Right lobe of liver (tissue), 6 donors: Measurements from ENCODE around the gene DCANP1. TPM values are rescaled to one million over a fixed set of nuclear protein-coding genes. Genes with fewer than 3 reads are reported as not detected.
A peak's percentile ranks its signal among the peaks of the same experiment; 100 is the strongest.

ENCODE experiments used
- ATAC-seq, 4 donors: fragments of 200-7000 bp; cut with Tn5 transposase; one replicate each; pipeline ENCODE4 v1.9.1; 2020; ENCODE audit warnings: mild to moderate bottlenecking in 4 of 4, moderate library complexity in 4 of 4
- DNase-seq, 3 donors: peaks; one replicate each; pipeline ENCODE4 v3.0.0-alpha.2; 2020
- H3K27ac ChIP-seq, 3 donors: fragments of 200-600 bp; one replicate each; pipeline ENCODE4 v1.8.0; 2022
- H3K27me3 ChIP-seq, 2 donors: fragments of 200-600 bp; one replicate each; pipeline ENCODE4 v1.8.0; 2022
- H3K36me3 ChIP-seq, 4 donors: fragments of 200-600 bp; sonication (generic) in 1 of 4; one replicate each; pipeline versions ENCODE4 v1.5.1 to v1.8.0; 2017 to 2022; ENCODE audit warnings: control low read depth in 1 of 4
- H3K4me1 ChIP-seq, 4 donors: fragments of 200-600 bp; sonication (generic) in 1 of 4; one replicate each; pipeline versions ENCODE4 v1.5.1 to v1.8.0; 2017 to 2022; ENCODE audit warnings: control low read depth in 1 of 4
- H3K4me3 ChIP-seq, 3 donors: fragments of 200-600 bp; one replicate each; pipeline ENCODE4 v1.8.0; 2022
- H3K9me3 ChIP-seq, 4 donors: fragments of 200-600 bp; sonication (generic) in 1 of 4; one replicate each; pipeline versions ENCODE4 v1.5.1 to v1.8.0; 2017 to 2022; ENCODE audit warnings: control low read depth in 1 of 4
- POLR2A ChIP-seq: fragments of 450-650 bp; IDR thresholded peaks from one replicate; pipeline ENCODE4 v1.6.1; 2017; ENCODE audit warnings: antibody characterized with exemption, mild to moderate bottlenecking
- WGBS: methylation state at CpG from one replicate; pipeline ENCODE4 v1.1.6; 2018; ENCODE audit warnings: low coverage, low lambda C conversion rate; ENCODE audit not compliant: insufficient coverage; ENCODE audit errors: missing lambda C conversion rate; 5-methylcytosine and 5-hydroxymethylcytosine counted together
- intact Hi-C, 2 donors: fragments of 100-400 bp; cut with DNase I; formaldehyde crosslinking; loops; one replicate each; pipeline versions ENCODE4 v1.11.2 to v1.14.1; 2022
- total RNA-seq, 6 experiments: library from RNA; depleted of rRNA in 2 of 6; stranded (reverse); fragments of >200 nt in 2 of 6; fragmentation: NEBNext Ultra II Directional in 3 of 6; extraction: Animal tissue kit (Norgen Biotek cat#: 25700) in 3 of 6; gene quantifications; one replicate each; pipeline versions ENCODE4 v1.1.0 to v1.2.4, GENCODE V29; 2016 to 2023
- TF ChIP-seq, protein P1 (sequence below), 4 donors: fragments of 200-600 bp in 3 of 4; fragments of 450-650 bp in 1 of 4; IDR thresholded peaks; one replicate each; pipeline versions ENCODE4 v1.5.1 to v1.8.0; 2016 to 2022; ENCODE audit warnings: antibody characterized with exemption in 4 of 4, mild to moderate bottlenecking in 2 of 4
- donor health status: DM: no; HTN: yes; CAD: no.
- donor health status: DM: no; HTN: no; CAD: no.
- donor health status: DM: no; HTN: no; CAD: no.
- donor health status: DM: no; HTN: yes; CAD: no.
- donor health status: DM: no; HTN: yes; CAD: no.

The DCANP1 gene
- total RNA-seq, 6 experiments from 2014 or later: not detected

DNA sequence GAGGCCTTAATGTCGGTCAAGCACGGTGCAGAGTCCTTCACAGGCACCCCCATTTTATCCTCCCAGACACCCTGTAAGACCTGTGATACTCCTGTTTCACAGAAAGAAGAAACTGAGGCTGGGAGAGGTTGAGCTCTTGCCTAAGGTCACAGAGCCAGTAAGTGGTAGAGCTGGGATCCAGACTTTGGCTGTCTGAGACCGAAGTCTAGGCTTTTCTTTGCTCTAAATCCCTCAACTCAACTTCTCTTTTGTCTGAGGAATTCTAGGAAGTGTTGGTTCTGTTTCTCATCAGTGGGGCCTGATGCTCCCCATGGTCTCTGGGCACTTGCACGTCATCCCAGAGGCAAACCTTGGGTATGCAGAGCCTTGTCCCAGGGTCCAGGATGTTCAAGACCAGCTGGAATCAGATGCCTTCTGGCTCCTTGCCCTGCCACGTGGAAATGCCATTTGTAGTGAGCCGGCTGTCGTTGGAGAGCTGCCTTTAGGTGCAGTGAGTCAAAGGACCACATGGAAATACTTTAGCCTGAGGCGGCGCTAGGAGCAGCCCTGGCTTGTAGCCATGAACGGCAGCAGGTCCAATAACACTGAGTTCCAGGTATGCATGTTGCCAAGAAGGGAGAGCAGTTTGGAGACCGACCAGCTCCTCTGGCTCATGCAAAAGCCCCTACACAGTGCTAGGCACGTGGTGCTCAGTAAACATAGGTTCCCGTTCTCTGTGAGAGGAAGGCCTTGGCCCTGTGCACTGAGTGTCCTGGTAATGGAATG is 9.2 kb downstream of the DCANP1 start:
- DNase-seq: peak in 1 of 3 donors; percentile 45
- Histone ChIP-seq H3K4me3 (no peak overlapping the region), H3K27me3 (no peaks in the 10 kb centered on the region), H3K27ac (no peak overlapping the region), H3K36me3 (no peaks in the 10 kb centered on the region), H3K4me1 (no peaks in the 10 kb centered on the region), H3K9me3 (no peaks in the 10 kb centered on the region)
- WGBS: 42% methylated on average over 6 of the region's 13 CpGs
- peak in 2 of 4 donors; percentile 20 to 37 for ATAC-seq
- intact Hi-C loops: no loop called here
- TF ChIP-seq, protein P1, sequence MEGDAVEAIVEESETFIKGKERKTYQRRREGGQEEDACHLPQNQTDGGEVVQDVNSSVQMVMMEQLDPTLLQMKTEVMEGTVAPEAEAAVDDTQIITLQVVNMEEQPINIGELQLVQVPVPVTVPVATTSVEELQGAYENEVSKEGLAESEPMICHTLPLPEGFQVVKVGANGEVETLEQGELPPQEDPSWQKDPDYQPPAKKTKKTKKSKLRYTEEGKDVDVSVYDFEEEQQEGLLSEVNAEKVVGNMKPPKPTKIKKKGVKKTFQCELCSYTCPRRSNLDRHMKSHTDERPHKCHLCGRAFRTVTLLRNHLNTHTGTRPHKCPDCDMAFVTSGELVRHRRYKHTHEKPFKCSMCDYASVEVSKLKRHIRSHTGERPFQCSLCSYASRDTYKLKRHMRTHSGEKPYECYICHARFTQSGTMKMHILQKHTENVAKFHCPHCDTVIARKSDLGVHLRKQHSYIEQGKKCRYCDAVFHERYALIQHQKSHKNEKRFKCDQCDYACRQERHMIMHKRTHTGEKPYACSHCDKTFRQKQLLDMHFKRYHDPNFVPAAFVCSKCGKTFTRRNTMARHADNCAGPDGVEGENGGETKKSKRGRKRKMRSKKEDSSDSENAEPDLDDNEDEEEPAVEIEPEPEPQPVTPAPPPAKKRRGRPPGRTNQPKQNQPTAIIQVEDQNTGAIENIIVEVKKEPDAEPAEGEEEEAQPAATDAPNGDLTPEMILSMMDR (IDR thresholded peaks at IDR 0.05): no peak
- no peak for TF ChIP-seq POLR2A

DNA sequence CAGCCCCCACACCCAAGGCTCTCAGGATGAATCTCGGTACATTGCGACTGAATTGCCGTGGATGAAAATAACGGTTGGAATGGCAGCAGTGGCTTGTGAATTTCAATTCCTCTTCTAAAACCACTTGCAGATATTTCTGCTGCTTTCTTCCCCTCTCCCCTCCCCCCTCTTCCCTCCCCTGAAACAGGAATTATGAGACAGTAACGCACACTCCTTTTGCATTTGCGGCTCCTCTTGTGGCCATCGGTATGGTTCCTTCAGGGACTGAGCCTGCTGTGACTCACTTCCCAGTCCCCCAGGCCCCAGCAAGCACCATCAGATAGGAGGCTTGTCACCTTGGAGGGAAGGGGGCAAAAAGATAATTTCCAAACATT is 9.7 kb downstream of the DCANP1 start:
- intact Hi-C loops: no loop called here
- H3K4me1 ChIP-seq: no peaks in the 10 kb centered on the region
- 44% methylated on average over 5 of the region's 7 CpGs for WGBS
- H3K27me3 ChIP-seq: no peaks in the 10 kb centered on the region
- ATAC-seq: peak; percentile 14 to 66 (median 47)
- no peak overlapping the region for H3K27ac ChIP-seq
- peak in 1 of 3 donors; percentile 39 for DNase-seq
- no peaks in the 10 kb centered on the region for H3K9me3 ChIP-seq
- H3K4me3 ChIP-seq: no peak overlapping the region
- no peak for TF ChIP-seq POLR2A
- TF ChIP-seq, protein P1 (IDR thresholded peaks at IDR 0.05): no peak
- H3K36me3 ChIP-seq: no peaks in the 10 kb centered on the region

DNA sequence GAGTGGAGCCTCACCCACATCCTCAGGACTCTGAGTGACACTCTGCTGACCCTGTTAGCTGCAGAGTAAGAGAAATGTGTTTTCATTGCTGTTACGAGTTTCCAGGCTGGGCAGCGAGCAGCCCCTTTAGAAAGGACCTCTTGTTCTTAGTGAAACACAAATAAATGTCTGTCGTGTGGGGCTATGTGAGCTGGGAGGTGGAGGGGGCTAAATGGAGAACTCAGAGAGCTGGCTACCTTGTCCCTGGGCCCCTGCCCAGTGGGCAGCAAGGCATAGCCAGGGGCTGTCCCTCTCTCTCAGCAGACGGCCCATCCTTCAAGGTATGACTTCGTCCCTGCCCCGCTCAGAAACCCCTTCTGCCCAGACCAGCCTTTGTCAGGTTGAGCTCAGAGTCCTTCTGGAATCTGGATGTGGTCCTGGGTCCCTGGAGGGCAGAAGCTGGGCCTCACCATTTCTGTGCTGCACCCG is 10.2 kb downstream of the DCANP1 start:
- DNase-seq (peak in 1 of 3 donors; percentile 36), ATAC-seq (no peak)
- no peaks in the 10 kb centered on the region for H3K4me1 ChIP-seq
- H3K4me3 ChIP-seq: no peak overlapping the region
- H3K27ac ChIP-seq: no peak overlapping the region
- H3K36me3 ChIP-seq: no peaks in the 10 kb centered on the region
- intact Hi-C loops: no loop called here
- no peaks in the 10 kb centered on the region for H3K27me3 ChIP-seq
- no peaks in the 10 kb centered on the region for H3K9me3 ChIP-seq
- TF ChIP-seq POLR2A: no peak
- TF ChIP-seq, protein P1 (IDR thresholded peaks at IDR 0.05): no peak
- WGBS: 80% methylated on average over 1 of the region's 7 CpGs

DNA sequence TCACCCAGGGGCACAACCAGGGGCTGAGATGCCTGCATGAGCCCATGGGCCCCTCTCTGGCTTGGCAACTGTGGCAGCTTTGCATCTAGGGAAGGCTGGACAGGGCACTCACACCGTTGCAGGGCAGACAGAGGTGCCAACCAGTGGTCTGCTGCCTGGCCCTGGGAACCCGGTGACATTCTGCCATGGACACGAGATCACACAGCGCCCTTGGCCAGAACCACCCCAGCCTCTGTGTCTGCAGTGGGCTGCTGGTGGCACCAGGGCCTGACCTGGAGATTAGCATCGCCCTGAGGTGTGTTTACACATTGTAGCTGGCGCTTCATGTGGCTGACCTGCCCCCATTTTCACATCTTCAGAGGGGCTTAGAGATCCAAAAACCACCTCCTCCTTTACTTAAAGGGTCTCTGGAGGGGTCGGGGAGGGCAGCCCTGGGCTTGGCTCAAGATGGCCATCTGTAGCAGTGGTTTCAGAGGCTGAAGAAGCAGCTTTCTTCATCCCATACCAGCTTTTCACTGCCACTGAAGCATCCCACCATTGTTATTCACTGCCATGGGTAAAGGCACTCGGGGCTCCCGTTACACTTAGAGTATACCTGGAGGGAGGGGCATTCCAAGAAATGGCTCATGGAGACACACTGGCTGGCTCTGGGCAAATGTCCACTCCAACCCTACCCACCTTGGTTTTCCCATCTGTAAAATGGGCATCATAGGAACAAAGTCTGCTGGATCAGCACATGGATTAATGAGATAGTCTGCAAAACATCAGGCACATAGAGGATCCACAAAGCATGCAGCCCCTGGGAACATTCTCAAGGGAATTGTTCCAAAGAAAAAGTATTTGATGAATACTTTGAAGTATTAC is 11.4 kb downstream of the DCANP1 start:
- no peaks in the 10 kb centered on the region for H3K36me3 ChIP-seq
- DNase-seq: peak in 1 of 3 donors; percentile 30
- TF ChIP-seq, protein P1 (IDR thresholded peaks at IDR 0.05): no peak
- no peak for TF ChIP-seq POLR2A
- no peak for ATAC-seq
- H3K9me3 ChIP-seq: no peaks in the 10 kb centered on the region
- H3K4me3 ChIP-seq: no peak overlapping the region
- WGBS: no CpG with 5 or more reads among the region's 9 CpGs
- H3K27me3 ChIP-seq: no peaks in the 10 kb centered on the region
- H3K4me1 ChIP-seq: no peaks in the 10 kb centered on the region
- H3K27ac ChIP-seq: no peak overlapping the region
- intact Hi-C loops: no loop called here
